NCI-H2227 (cell line): ENCODE results near the gene RPTOR.

Experiments used
- DNase-seq: peaks from one replicate; lab custom pipeline; 2025; ENCODE audit not compliant: unreplicated experiment; lab: John Stamatoyannopoulos, UW

Gene RPTOR

GRCh38 chr17:81002409-81003361, 458.0 kb downstream of the RPTOR start:
- DNase-seq = peak; percentile 72

GRCh38 chr17:81003711-81004475, 459.3 kb downstream of the RPTOR start:
- peak; percentile 67 for DNase-seq

DNA sequence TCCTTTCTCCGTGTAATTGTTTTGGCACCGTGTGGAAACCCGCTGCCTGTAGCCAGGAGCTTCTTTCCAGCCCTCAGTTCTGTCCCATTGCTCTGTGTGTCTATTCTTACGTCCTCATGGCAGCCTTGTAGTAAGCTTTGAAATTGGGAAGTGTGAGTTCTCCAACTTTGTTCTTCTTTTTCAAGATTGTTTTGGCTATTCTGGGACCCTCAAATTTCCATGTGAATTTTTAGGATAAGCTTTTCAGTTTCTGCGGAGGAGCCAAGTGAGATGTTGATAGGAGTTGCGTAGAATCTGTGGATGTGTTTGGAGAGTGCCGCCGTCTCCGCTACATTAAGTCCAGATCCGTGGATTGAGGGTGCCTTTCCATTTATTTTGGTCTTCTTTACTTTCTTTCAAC, 462.3 kb downstream of the RPTOR start:
- no peak for DNase-seq

- no peak for DNase-seq
Measured at GRCh38 chr17:81008140-81008539, 463.5 kb downstream of the RPTOR start.

GRCh38 chr17:81009136-81009535, 464.5 kb downstream of the RPTOR start:
- no peak for DNase-seq

DNA sequence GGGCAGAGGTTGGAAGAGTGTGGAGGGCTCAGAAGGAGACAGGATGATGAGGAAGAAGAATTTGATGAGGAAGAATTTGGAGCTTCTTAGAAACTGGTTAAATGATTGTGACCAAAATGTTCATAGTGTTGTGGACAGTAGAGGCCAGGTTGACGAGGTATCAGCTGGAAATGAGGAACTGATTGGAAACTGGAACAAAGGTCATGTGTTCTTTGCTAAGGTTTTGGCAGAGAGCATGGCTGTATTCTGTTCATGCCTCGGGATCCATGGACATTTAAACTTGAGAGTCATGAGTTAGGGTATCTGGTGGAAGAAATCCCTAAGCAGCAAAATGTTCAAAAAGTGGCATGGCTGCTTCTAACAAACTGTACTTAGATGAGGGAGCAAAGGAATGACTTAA, 466.3 kb downstream of the RPTOR start:
- DNase-seq = no peak

DNA sequence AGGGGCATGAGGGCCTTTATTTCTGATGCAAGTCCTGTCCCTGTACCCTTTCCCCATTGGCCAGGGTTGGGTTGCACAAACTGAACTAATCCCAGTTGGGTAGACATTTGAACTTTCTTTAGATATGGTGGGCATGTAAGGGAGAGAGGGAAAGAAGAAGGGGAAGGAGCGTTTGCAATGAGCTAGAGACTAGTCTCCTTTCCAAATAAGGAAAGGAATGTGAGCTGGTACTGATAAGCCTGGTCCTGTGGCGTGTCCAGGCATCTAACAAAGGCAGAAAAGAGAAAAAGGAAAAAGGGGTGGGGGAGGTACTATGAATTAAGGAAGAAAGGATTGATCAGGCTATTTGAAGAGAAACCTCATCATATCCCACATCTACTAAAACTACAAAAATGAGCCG, 467.3 kb downstream of the RPTOR start:
- no peak for DNase-seq

GRCh38 chr17:81012574-81013447, 468.2 kb downstream of the RPTOR start:
- no peak for DNase-seq

GRCh38 chr17:81013642-81014041, 469.0 kb downstream of the RPTOR start:
- DNase-seq = no peak

DNA sequence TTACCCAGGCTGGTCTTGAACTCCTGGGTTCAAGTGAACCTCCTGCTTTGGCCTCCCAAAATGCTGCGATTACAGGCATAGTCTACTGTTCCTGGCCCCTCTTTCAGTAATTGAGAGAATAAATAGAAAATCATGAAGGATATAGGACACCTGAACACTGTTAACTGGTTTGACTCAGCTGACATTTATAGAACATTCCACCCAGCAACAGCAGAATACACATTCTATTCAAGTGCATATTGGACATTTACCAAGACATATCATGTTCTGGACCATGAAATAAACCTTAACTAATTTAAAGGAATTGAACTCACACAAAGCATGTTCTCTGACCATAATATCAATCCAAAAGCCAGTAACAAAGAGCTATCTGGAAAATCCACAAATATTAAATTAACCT, 470.5 kb downstream of the RPTOR start:
- no peak for DNase-seq
